Measurements from ENCODE around the gene KRT85.

- TF ChIP-seq SIN3B (IDR thresholded peaks at IDR 0.05; ENCODE audit: low read length) (no peak), ZFAT (CRISPR knock-in tag; conservative IDR thresholded peaks at IDR 0.05) (no peak), ZSCAN30 (CRISPR knock-in tag; IDR thresholded peaks at IDR 0.05) (no peak), ZNF3 (CRISPR knock-in tag; IDR thresholded peaks at IDR 0.05) (no peak), CHD4 (IDR thresholded peaks at IDR 0.05; ENCODE audit: borderline replicate concordance, low read length) (no peak), MXI1 (IDR thresholded peaks at IDR 0.05; ENCODE audit: borderline replicate concordance, low read depth, low read length) (no peak), PBX3 (CRISPR knock-in tag; IDR thresholded peaks at IDR 0.05; ENCODE audit: borderline replicate concordance) (no peak), ZNF446 (CRISPR knock-in tag; IDR thresholded peaks at IDR 0.05) (no peak), MLX (CRISPR knock-in tag; IDR thresholded peaks at IDR 0.05) (no peak), FOSL1 (CRISPR knock-in tag; IDR thresholded peaks at IDR 0.05; ENCODE audit: borderline replicate concordance) (no peak), TAF1 (CRISPR knock-in tag; IDR thresholded peaks at IDR 0.05) (no peak)
- TF ChIP-seq, protein P1, sequence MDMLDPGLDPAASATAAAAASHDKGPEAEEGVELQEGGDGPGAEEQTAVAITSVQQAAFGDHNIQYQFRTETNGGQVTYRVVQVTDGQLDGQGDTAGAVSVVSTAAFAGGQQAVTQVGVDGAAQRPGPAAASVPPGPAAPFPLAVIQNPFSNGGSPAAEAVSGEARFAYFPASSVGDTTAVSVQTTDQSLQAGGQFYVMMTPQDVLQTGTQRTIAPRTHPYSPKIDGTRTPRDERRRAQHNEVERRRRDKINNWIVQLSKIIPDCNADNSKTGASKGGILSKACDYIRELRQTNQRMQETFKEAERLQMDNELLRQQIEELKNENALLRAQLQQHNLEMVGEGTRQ (IDR thresholded peaks at IDR 0.05; ENCODE audit: low read depth, low read length) = no peak
- TF ChIP-seq, protein P1 (CRISPR knock-in tag; IDR thresholded peaks at IDR 0.05; ENCODE audit: borderline replicate concordance) = no peak
- TF ChIP-seq, protein P2, sequence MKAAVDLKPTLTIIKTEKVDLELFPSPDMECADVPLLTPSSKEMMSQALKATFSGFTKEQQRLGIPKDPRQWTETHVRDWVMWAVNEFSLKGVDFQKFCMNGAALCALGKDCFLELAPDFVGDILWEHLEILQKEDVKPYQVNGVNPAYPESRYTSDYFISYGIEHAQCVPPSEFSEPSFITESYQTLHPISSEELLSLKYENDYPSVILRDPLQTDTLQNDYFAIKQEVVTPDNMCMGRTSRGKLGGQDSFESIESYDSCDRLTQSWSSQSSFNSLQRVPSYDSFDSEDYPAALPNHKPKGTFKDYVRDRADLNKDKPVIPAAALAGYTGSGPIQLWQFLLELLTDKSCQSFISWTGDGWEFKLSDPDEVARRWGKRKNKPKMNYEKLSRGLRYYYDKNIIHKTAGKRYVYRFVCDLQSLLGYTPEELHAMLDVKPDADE (CRISPR knock-in tag; IDR thresholded peaks at IDR 0.05) = no peak
- TF ChIP-seq, protein P3, sequence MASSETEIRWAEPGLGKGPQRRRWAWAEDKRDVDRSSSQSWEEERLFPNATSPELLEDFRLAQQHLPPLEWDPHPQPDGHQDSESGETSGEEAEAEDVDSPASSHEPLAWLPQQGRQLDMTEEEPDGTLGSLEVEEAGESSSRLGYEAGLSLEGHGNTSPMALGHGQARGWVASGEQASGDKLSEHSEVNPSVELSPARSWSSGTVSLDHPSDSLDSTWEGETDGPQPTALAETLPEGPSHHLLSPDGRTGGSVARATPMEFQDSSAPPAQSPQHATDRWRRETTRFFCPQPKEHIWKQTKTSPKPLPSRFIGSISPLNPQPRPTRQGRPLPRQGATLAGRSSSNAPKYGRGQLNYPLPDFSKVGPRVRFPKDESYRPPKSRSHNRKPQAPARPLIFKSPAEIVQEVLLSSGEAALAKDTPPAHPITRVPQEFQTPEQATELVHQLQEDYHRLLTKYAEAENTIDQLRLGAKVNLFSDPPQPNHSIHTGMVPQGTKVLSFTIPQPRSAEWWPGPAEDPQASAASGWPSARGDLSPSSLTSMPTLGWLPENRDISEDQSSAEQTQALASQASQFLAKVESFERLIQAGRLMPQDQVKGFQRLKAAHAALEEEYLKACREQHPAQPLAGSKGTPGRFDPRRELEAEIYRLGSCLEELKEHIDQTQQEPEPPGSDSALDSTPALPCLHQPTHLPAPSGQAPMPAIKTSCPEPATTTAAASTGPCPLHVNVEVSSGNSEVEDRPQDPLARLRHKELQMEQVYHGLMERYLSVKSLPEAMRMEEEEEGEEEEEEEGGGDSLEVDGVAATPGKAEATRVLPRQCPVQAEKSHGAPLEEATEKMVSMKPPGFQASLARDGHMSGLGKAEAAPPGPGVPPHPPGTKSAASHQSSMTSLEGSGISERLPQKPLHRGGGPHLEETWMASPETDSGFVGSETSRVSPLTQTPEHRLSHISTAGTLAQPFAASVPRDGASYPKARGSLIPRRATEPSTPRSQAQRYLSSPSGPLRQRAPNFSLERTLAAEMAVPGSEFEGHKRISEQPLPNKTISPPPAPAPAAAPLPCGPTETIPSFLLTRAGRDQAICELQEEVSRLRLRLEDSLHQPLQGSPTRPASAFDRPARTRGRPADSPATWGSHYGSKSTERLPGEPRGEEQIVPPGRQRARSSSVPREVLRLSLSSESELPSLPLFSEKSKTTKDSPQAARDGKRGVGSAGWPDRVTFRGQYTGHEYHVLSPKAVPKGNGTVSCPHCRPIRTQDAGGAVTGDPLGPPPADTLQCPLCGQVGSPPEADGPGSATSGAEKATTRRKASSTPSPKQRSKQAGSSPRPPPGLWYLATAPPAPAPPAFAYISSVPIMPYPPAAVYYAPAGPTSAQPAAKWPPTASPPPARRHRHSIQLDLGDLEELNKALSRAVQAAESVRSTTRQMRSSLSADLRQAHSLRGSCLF (CRISPR knock-in tag; IDR thresholded peaks at IDR 0.05; ENCODE audit: borderline replicate concordance) = no peak
Measured at GRCh38 chr12:52349196-52349595, 18.1 kb downstream of the KRT85 start.
